Measurements from ENCODE around the gene KAT8. TPM values are rescaled to one million over a fixed set of nuclear protein-coding genes. Genes with fewer than 3 reads are reported as not detected.
A peak's percentile ranks its signal among the peaks of the same experiment; 100 is the strongest.

KAT8 gene
- total RNA-seq, 1 experiment from 2014 or later = 42.0 TPM

GRCh38 chr16:31120129-31120528 lies 2.7 kb downstream of the KAT8 start:
- Mint-ChIP-seq H3K4me3 (ENCODE audit: unreplicated experiment) (no peak overlapping the region), H3K27me3 (ENCODE audit: insufficient read depth, unreplicated experiment) (no peaks in the 10 kb centered on the region), H3K9me3 (ENCODE audit: unreplicated experiment) (no peaks in the 10 kb centered on the region), H3K4me1 (ENCODE audit: insufficient read depth, unreplicated experiment) (peaks cover 11% of the 10 kb centered on the region), H3K36me3 (ENCODE audit: insufficient read depth, unreplicated experiment) (peaks cover 67% of the 10 kb centered on the region), H3K27ac (ENCODE audit: low read depth, unreplicated experiment) (peak overlapping the region; percentile 94)
- ChIA-PET POLR2A (interaction anchor here (3.9 to 7.5 kb wide), 2 partner anchors 14 to 26 kb away, joined by 44 to 201 read pairs; partner anchors contain the start of genes PRSS8 and VKORC1), CTCF (interaction anchor here (0.7 to 2.7 kb wide), 4 partner anchors 9 to 323 kb away, joined by 3 to 25 read pairs (median 4); partner anchors contain the start of gene ZNF843)
- no peak for TF ChIP-seq CTCF (IDR thresholded peaks at IDR 0.05; ENCODE audit: unreplicated experiment)
- intact Hi-C loops (cut with micrococcal nuclease) = no loop called here
- no TSS peak for BruUV-seq (replicated peaks)
- DNase-seq (ENCODE audit: unreplicated experiment) = no peak

- no peaks in the 10 kb centered on the region for H3K27me3 Mint-ChIP-seq (ENCODE audit: insufficient read depth, unreplicated experiment)
- no peak overlapping the region for H3K4me3 Mint-ChIP-seq (ENCODE audit: unreplicated experiment)
- H3K27ac Mint-ChIP-seq (ENCODE audit: low read depth, unreplicated experiment) = no peak overlapping the region
- CTCF ChIA-PET = interaction anchor here (0.9 kb wide), 1 partner anchor 13 kb away, joined by 3 read pairs; no protein-coding TSS in a partner anchor
- no peaks in the 10 kb centered on the region for H3K9me3 Mint-ChIP-seq (ENCODE audit: unreplicated experiment)
- BruUV-seq (replicated peaks) = no TSS peak
- no peak for TF ChIP-seq CTCF (IDR thresholded peaks at IDR 0.05; ENCODE audit: unreplicated experiment)
- DNase-seq (ENCODE audit: unreplicated experiment) = no peak
- POLR2A ChIA-PET = interaction anchor here (1.8 to 1.9 kb wide), 2 partner anchors 9 kb away, joined by 6 read pairs; partner anchors contain the start of genes KAT8 and PRSS8
- H3K4me1 Mint-ChIP-seq (ENCODE audit: insufficient read depth, unreplicated experiment) = no peaks in the 10 kb centered on the region
- H3K36me3 Mint-ChIP-seq (ENCODE audit: insufficient read depth, unreplicated experiment) = peaks cover 51% of the 10 kb centered on the region
- intact Hi-C loops (cut with micrococcal nuclease) = no loop called here
Observed at GRCh38 chr16:31125844-31126243, 8.4 kb downstream of the KAT8 start.

GRCh38 chr16:31127182-31127581 lies 9.7 kb downstream of the KAT8 start:
- TF ChIP-seq CTCF (IDR thresholded peaks at IDR 0.05; ENCODE audit: unreplicated experiment) = no peak
- no peak overlapping the region for H3K4me3 Mint-ChIP-seq (ENCODE audit: unreplicated experiment)
- POLR2A ChIA-PET = interaction anchor here (0.7 to 1.9 kb wide), 3 partner anchors 9 to 54 kb away, joined by 3 to 6 read pairs (median 5); partner anchors contain the start of genes KAT8 and PRSS8
- peaks cover 40% of the 10 kb centered on the region for H3K36me3 Mint-ChIP-seq (ENCODE audit: insufficient read depth, unreplicated experiment)
- no peaks in the 10 kb centered on the region for H3K9me3 Mint-ChIP-seq (ENCODE audit: unreplicated experiment)
- no peaks in the 10 kb centered on the region for H3K27me3 Mint-ChIP-seq (ENCODE audit: insufficient read depth, unreplicated experiment)
- peak overlapping the region; percentile 23 for H3K27ac Mint-ChIP-seq (ENCODE audit: low read depth, unreplicated experiment)
- intact Hi-C loops (cut with micrococcal nuclease) = no loop called here
- H3K4me1 Mint-ChIP-seq (ENCODE audit: insufficient read depth, unreplicated experiment) = no peaks in the 10 kb centered on the region
- no TSS peak for BruUV-seq (replicated peaks)
- CTCF ChIA-PET = interaction anchor here (0.6 to 1.0 kb wide), 2 partner anchors 15 to 315 kb away, joined by 3 read pairs; partner anchors contain the start of gene ZNF843
- no peak for DNase-seq (ENCODE audit: unreplicated experiment)

GRCh38 chr16:31128711-31129567 lies 11.5 kb downstream of the KAT8 start:
- CTCF ChIA-PET = interaction anchor here (0.5 to 1.8 kb wide), 4 partner anchors 8 to 171 kb away, joined by 3 to 4 read pairs (median 4); no protein-coding TSS in a partner anchor
- BruUV-seq (replicated peaks) = no TSS peak
- Mint-ChIP-seq H3K27ac (ENCODE audit: low read depth, unreplicated experiment) (no peak overlapping the region), H3K4me3 (ENCODE audit: unreplicated experiment) (no peak overlapping the region), H3K4me1 (ENCODE audit: insufficient read depth, unreplicated experiment) (peaks cover 8% of the 10 kb centered on the region), H3K36me3 (ENCODE audit: insufficient read depth, unreplicated experiment) (peaks cover 38% of the 10 kb centered on the region), H3K27me3 (ENCODE audit: insufficient read depth, unreplicated experiment) (no peaks in the 10 kb centered on the region), H3K9me3 (ENCODE audit: unreplicated experiment) (no peaks in the 10 kb centered on the region)
- POLR2A ChIA-PET = interaction anchor here (0.7 to 12.0 kb wide), 3 partner anchors 10 to 14 kb away, joined by 3 to 201 read pairs (median 4); partner anchors contain the start of gene KAT8
- DNase-seq (ENCODE audit: unreplicated experiment) = no peak
- TF ChIP-seq CTCF (IDR thresholded peaks at IDR 0.05; ENCODE audit: unreplicated experiment) = no peak
- intact Hi-C loops (cut with micrococcal nuclease) = no loop called here
